ENCODE results near the gene CBY2. TPM values are rescaled to one million over a fixed set of nuclear protein-coding genes. Genes with fewer than 3 reads are reported as not detected.

The CBY2 gene
- total and polyA plus RNA-seq, 2 experiments from 2014 or later = 0.15 to 0.42 TPM

DNA sequence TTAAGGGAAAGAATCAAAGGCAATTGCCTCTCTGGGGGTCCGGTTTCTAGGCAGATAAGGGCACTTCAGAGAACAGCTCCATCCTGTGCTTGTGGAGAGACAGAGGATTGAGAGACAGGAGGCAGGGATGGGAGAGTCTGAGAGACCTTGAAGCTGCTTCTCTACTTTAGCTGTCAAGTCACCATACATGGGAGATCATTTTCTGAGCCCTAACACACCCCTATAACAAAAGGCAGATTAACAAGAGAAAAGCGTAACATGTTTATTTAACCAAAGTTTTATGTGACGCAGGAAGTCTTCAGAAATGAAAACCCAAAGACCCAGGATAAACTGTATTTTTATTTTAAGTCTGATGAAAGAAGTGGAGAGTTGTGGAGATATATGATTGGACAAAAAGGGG is 48.4 kb downstream of the CBY2 start:
- Histone ChIP-seq H3K4me1 (ENCODE audit: insufficient read depth) (no peaks in the 10 kb centered on the region), H3K4me2 (no peak overlapping the region), H3K27ac (ENCODE audit: low read depth) (no peak overlapping the region), H2AFZ (peak overlapping the region; percentile 43; the same call in 1 of the 2 replicates), H3F3A (replicated peaks; ENCODE audit: low read depth) (no peaks in the 10 kb centered on the region), H3K4me3 (no peak overlapping the region), H3K36me3 (ENCODE audit: insufficient read depth) (no peaks in the 10 kb centered on the region), H3K79me2 (replicated peaks; ENCODE audit: insufficient read depth) (no peaks in the 10 kb centered on the region), H3K27me3 (ENCODE audit: insufficient read depth) (no peaks in the 10 kb centered on the region), H3K9me2 (ENCODE audit: insufficient read depth) (peaks cover 5% of the 10 kb centered on the region; the same call in 1 of the 2 replicates), H4K20me1 (replicated peaks; ENCODE audit: insufficient read depth) (no peaks in the 10 kb centered on the region)
- peaks cover 1% of the 10 kb centered on the region for H3K27me3 Mint-ChIP-seq (ENCODE audit: insufficient read depth, low read depth, poor library complexity)
- ATAC-seq (no peak), DNase-seq (ENCODE audit: low spot score) (no peak)
- no peaks in the 10 kb centered on the region for H3K36me3 Mint-ChIP-seq (ENCODE audit: low read depth)
- H3K4me3 Mint-ChIP-seq = no peak overlapping the region
- no peak overlapping the region for H3K27ac Mint-ChIP-seq
- H3K9me3 Mint-ChIP-seq = no peaks in the 10 kb centered on the region
- TF ChIP-seq NANOG (IDR thresholded peaks at IDR 0.05; ENCODE audit: borderline replicate concordance) (no peak), STAT1 (IDR thresholded peaks at IDR 0.05; ENCODE audit: unreplicated experiment) (no peak), POLR2AphosphoS5 (IDR thresholded peaks at IDR 0.05; ENCODE audit: low read depth) (no peak)
- H3K4me1 Mint-ChIP-seq = peaks cover 16% of the 10 kb centered on the region

DNA sequence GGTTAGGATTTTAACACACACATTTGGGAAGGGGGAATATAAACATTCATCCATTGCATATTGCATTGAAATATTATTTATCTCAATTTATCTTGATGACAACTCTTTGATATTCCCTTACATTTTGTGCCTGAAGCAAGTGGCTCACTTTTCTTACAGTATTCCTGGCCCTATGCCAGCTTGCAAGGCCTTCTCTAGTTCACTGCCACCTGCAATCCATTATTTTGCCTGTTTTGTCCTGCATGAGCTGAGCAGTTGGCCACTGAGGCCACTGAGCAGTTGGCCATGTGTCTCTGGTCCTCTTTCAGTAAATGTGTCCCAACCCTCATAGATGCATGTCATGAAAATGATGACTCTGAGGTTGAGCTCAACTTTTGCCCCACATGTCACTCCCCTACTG is 49.8 kb downstream of the CBY2 start:
- Mint-ChIP-seq H3K9me3 (no peaks in the 10 kb centered on the region), H3K4me3 (no peak overlapping the region), H3K27ac (no peak overlapping the region), H3K36me3 (ENCODE audit: low read depth) (no peaks in the 10 kb centered on the region), H3K4me1 (peaks cover 16% of the 10 kb centered on the region), H3K27me3 (ENCODE audit: insufficient read depth, low read depth, poor library complexity) (peaks cover 1% of the 10 kb centered on the region)
- Histone ChIP-seq H4K20me1 (replicated peaks; ENCODE audit: insufficient read depth) (no peaks in the 10 kb centered on the region), H3K79me2 (replicated peaks; ENCODE audit: insufficient read depth) (no peaks in the 10 kb centered on the region), H3K9me2 (ENCODE audit: insufficient read depth) (peaks cover 5% of the 10 kb centered on the region; the same call in 1 of the 2 replicates), H3K4me1 (ENCODE audit: insufficient read depth) (no peaks in the 10 kb centered on the region), H3K4me3 (no peak overlapping the region), H2AFZ (no peak overlapping the region), H3K27me3 (ENCODE audit: insufficient read depth) (no peaks in the 10 kb centered on the region), H3F3A (replicated peaks; ENCODE audit: low read depth) (no peaks in the 10 kb centered on the region), H3K36me3 (ENCODE audit: insufficient read depth) (no peaks in the 10 kb centered on the region), H3K27ac (ENCODE audit: low read depth) (no peak overlapping the region), H3K4me2 (no peak overlapping the region)
- no peak for DNase-seq (ENCODE audit: low spot score)
- TF ChIP-seq STAT1 (IDR thresholded peaks at IDR 0.05; ENCODE audit: unreplicated experiment) = no peak
- no peak for TF ChIP-seq ZNF114 (CRISPR knock-in tag; IDR thresholded peaks at IDR 0.05)
- TF ChIP-seq REST (IDR thresholded peaks at IDR 0.05; ENCODE audit: unreplicated experiment) = no peak
- TF ChIP-seq CREB1 (CRISPR knock-in tag; IDR thresholded peaks at IDR 0.05; ENCODE audit: low read depth) = no peak
- TF ChIP-seq, protein P1, sequence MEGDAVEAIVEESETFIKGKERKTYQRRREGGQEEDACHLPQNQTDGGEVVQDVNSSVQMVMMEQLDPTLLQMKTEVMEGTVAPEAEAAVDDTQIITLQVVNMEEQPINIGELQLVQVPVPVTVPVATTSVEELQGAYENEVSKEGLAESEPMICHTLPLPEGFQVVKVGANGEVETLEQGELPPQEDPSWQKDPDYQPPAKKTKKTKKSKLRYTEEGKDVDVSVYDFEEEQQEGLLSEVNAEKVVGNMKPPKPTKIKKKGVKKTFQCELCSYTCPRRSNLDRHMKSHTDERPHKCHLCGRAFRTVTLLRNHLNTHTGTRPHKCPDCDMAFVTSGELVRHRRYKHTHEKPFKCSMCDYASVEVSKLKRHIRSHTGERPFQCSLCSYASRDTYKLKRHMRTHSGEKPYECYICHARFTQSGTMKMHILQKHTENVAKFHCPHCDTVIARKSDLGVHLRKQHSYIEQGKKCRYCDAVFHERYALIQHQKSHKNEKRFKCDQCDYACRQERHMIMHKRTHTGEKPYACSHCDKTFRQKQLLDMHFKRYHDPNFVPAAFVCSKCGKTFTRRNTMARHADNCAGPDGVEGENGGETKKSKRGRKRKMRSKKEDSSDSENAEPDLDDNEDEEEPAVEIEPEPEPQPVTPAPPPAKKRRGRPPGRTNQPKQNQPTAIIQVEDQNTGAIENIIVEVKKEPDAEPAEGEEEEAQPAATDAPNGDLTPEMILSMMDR (conservative IDR thresholded peaks at IDR 0.05; ENCODE audit: low read depth in 2 of 2) = no peak
- no peak for TF ChIP-seq ETS1 (IDR thresholded peaks at IDR 0.05)
- TF ChIP-seq EZH2 (IDR thresholded peaks at IDR 0.05; ENCODE audit: low read depth, unreplicated experiment) = no peak
- TF ChIP-seq EZH2phosphoT487 (IDR thresholded peaks at IDR 0.05; ENCODE audit: unreplicated experiment) = no peak
- TF ChIP-seq NANOG (IDR thresholded peaks at IDR 0.05; ENCODE audit: borderline replicate concordance) = no peak
- ATAC-seq = no peak
